Coronary artery (tissue), 2 donors: ENCODE results near the gene CEP152.

Source experiments
- DNase-seq: peaks from one replicate; pipeline ENCODE4 v3.0.0-alpha.2; 2017; ENCODE audit warnings: low spot score
- H3K27ac ChIP-seq, 2 donors: fragments of 200-600 bp; sonication (generic); one replicate each; pipeline ENCODE4 v1.5.1; 2016 to 2019
- H3K4me3 ChIP-seq: fragments of 200-600 bp; sonication (generic); 2 replicates; pipeline ENCODE4 v1.5.1; 2016; ENCODE audit warnings: mild to moderate bottlenecking, moderate library complexity
- TF ChIP-seq, protein P1 (sequence below): fragments of 200-600 bp; sonication (generic); IDR thresholded peaks from one replicate; pipeline ENCODE4 v1.5.1; 2019; ENCODE audit warnings: antibody characterized with exemption

The CEP152 gene

DNA sequence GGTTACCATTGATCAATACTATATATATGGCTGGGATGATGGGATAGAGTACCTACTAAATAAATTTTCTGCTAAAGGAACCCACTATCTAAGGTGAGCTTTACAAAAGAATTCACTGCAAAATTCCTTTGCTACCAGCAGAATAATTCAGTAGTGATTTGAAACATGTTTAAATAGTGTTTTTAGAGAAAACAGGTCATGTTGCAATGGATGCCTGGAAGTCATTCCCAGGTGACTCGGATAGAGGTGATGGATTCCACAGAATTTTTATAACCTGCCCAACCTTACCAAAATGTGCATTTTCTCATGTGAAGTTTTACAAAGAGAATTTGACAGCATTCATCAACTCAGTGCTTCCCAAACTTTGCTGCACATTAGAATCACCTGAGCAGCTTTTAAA is 53.2 kb downstream of the CEP152 start:
- Histone ChIP-seq H3K4me3 (no peak overlapping the region), H3K27ac (no peak overlapping the region)
- TF ChIP-seq, protein P1, sequence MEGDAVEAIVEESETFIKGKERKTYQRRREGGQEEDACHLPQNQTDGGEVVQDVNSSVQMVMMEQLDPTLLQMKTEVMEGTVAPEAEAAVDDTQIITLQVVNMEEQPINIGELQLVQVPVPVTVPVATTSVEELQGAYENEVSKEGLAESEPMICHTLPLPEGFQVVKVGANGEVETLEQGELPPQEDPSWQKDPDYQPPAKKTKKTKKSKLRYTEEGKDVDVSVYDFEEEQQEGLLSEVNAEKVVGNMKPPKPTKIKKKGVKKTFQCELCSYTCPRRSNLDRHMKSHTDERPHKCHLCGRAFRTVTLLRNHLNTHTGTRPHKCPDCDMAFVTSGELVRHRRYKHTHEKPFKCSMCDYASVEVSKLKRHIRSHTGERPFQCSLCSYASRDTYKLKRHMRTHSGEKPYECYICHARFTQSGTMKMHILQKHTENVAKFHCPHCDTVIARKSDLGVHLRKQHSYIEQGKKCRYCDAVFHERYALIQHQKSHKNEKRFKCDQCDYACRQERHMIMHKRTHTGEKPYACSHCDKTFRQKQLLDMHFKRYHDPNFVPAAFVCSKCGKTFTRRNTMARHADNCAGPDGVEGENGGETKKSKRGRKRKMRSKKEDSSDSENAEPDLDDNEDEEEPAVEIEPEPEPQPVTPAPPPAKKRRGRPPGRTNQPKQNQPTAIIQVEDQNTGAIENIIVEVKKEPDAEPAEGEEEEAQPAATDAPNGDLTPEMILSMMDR, result no peak
- no peak for DNase-seq

DNA sequence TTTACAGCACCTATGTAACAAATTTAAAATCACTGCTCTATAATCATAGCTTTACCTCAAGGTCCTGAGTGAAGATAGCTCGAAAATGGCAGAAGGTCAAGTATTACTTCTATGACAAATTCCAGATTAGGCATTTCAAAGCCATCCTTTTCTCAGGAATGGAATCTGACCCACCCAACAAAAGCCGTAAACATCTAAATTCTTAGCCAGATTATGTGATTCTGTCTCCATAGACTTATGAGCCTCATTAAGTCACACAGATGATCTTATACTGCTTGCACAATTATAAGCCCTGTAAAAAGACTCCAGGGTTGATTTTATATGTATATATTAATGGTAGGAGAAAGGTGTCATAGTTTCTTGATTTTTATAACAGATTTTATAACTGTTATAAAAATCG is 56.9 kb downstream of the CEP152 start:
- H3K27ac ChIP-seq, result no peak overlapping the region
- no peak overlapping the region for H3K4me3 ChIP-seq
- TF ChIP-seq, protein P1, result no peak
- no peak for DNase-seq

DNA sequence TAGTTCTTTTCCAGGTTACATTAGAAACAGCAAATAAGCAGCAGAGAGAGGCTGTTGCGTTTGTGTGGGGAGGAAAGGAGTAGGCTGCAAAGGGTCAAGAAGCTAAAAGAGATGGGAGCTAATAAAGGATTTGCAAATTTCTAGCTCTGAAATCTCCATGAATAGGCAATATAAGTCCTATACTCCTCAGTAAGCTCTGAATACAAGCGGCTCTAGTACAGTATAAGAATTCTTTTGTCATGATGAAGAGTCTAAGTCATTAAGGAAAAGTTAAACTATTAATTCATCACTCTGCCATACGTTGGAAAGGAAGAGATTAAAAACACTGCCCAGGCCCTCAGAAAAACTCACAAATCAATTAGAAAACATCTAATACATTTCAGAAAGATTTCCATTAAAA is 59.3 kb downstream of the CEP152 start:
- Histone ChIP-seq H3K4me3 (no peak overlapping the region), H3K27ac (no peak overlapping the region)
- DNase-seq, result no peak
- TF ChIP-seq, protein P1, result no peak

DNA sequence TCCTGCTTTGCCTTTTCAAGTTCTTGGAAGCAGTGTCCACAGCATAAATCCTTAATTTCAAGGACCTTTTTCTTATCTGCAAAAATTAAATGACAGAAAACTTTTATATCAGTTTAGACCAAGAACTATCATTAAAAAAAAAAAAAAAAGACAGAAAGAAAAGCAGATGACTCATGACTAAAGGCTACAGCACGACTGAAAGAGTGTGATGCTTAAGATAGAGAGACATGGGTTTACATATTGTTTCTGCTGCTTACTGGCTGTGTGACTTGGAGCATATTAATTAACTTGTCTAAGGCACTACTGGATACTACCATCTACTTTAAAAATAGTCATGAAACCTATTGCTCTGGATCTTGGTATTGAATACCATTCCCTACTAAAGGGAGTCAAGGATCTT is 62.3 kb downstream of the CEP152 start:
- no peak overlapping the region for H3K27ac ChIP-seq
- H3K4me3 ChIP-seq, result no peak overlapping the region
- TF ChIP-seq, protein P1, result no peak
- DNase-seq, result no peak

DNA sequence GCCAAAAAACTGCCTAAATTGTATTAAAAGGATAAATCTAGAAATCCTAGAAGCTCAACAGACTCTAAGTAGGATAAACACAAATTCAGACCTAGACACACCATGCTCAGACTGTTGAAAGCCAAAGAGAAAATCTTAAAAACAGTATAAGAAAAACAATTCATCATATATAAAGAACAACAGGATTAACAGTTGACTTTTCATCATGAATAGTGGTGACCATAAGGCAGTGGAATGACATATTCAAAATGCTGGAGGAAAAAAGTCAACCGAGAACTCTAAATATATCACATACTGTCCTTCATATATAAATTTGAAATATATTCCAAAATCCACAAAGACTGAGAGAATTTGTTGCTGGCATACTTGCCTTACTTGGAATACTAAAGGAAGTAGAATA is 77.3 kb downstream of the CEP152 start:
- Histone ChIP-seq H3K27ac (no peak overlapping the region), H3K4me3 (no peak overlapping the region)
- TF ChIP-seq, protein P1, result no peak

DNA sequence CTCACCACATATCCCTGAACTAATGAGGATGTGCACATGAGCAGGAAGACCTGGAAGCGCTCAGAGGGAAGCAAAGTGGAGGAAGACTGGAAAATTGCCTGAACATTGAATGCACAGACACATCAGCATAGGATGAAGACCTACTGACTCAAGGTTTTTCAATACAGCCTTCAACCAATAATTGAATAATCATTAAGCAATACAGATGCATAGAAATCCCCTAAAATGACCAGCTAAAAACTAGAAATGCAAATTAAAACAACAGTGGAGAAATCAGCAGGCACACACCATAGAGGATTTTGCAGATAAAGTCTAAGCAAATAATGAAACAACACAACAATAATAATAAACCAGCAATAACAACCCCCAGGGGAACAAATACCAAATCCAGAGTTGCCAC is 80.4 kb downstream of the CEP152 start:
- TF ChIP-seq, protein P1, result no peak
- DNase-seq, result no peak
- Histone ChIP-seq H3K27ac (no peak overlapping the region), H3K4me3 (no peak overlapping the region)

More for the DNA sequence above, 77.3 kb downstream of the CEP152 start:
- no peak for DNase-seq

DNA sequence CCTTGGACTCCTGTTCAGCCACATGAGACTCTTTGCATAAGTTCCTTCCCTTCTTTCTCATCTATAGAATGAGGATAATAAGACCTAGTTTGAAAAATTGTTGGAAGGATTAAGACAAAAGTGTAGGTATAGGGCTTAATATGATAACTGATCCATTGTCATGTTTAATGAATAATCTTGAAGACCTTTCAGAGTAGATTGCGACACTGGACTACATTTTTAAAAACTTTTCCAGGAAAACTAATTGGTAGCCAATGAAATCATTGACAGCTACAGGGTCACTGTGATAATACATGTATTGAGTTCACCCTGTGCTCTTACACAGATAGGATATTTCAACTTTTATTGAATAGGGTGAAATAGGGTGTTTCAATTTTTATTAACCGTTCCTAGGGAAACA is 86.9 kb downstream of the CEP152 start:
- TF ChIP-seq, protein P1, result no peak
- DNase-seq, result no peak
- Histone ChIP-seq H3K27ac (no peak overlapping the region), H3K4me3 (no peak overlapping the region)
